Measurements from ENCODE around the gene GNAL.

GRCh38 chr18:11736656-11737055 is 47.6 kb downstream of the GNAL start:
- TF ChIP-seq CTCF (IDR thresholded peaks at IDR 0.05; ENCODE audit: insufficient read depth, low read length, poor library complexity, severe bottlenecking) = no peak
- no peak for TF ChIP-seq EZH2phosphoT487 (conservative IDR thresholded peaks at IDR 0.05; ENCODE audit: low read length)
